Mucosa of descending colon (tissue), 3 donors: ENCODE measurements around the gene MRPS12. TPM values are rescaled to one million over a fixed set of nuclear protein-coding genes. Genes with fewer than 3 reads are reported as not detected.

Experiments used
- ATAC-seq: fragments of 200-7000 bp; cut with Tn5 transposase; one replicate; pipeline ENCODE4 v1.9.1; 2020; ENCODE audit warnings: mild to moderate bottlenecking, moderate library complexity
- DNase-seq, 3 donors: peaks; one replicate each; pipeline ENCODE4 v3.0.0-alpha.2; 2020
- H3K36me3 ChIP-seq: fragments of 200-600 bp; one replicate; pipeline ENCODE4 v1.8.0; 2021; ENCODE audit warnings: low read depth, mild to moderate bottlenecking
- H3K4me1 ChIP-seq: fragments of 200-600 bp; one replicate; pipeline ENCODE4 v1.8.0; 2021; ENCODE audit warnings: low read depth, mild to moderate bottlenecking
- H3K4me3 ChIP-seq: fragments of 200-600 bp; one replicate; pipeline ENCODE4 v1.8.0; 2021; ENCODE audit warnings: mild to moderate bottlenecking
- H3K9me3 ChIP-seq: fragments of 200-600 bp; one replicate; pipeline ENCODE4 v1.8.0; 2021; ENCODE audit warnings: mild to moderate bottlenecking
- CTCF ChIP-seq: fragments of 200-600 bp; IDR thresholded peaks from one replicate; pipeline ENCODE4 v1.8.0; 2022; ENCODE audit warnings: antibody characterized with exemption, mild to moderate bottlenecking
- intact Hi-C, 2 donors: fragments of 100-400 bp; cut with DNase I in 1 of 2; cut with micrococcal nuclease in 1 of 2; formaldehyde crosslinking; loops; one replicate each; pipeline versions ENCODE4 v1.11.0 to v1.11.1; 2022; cut with DNase I, micrococcal nuclease
- total RNA-seq, 3 donors: library from RNA; stranded (reverse); fragmentation: NEBNext Ultra II Directional in 2 of 3; extraction: Animal tissue kit (Norgen Biotek cat#: 25700) in 2 of 3; gene quantifications; one replicate each; pipeline versions ENCODE4 v1.2.1 to v1.2.4, GENCODE V29; 2021 to 2023
- donor health status: DM: no; HTN: no; CAD: no; lungs with moderate emphysema.
- donor health status: DM: no; HTN: no; CAD: no.
- donor health status: DM: no; HTN: yes; CAD: no.

The MRPS12 gene
- total RNA-seq, 3 donors from 2014 or later = 28.0 to 43.3 (median 41.2) TPM

- H3K9me3 ChIP-seq = no peaks in the 10 kb centered on the region
- no peak overlapping the region for H3K4me3 ChIP-seq
- no peaks in the 10 kb centered on the region for H3K36me3 ChIP-seq
- ATAC-seq = no peak
- TF ChIP-seq CTCF = no peak
- peaks cover 5% of the 10 kb centered on the region for H3K4me1 ChIP-seq
- DNase-seq = no peak
- intact Hi-C loops = no loop called here
Observed at GRCh38 chr19:38945562-38946228, 15.0 kb downstream of the MRPS12 start.

GRCh38 chr19:38946229-38947010 lies 15.7 kb downstream of the MRPS12 start:
- peak; percentile 31 for ATAC-seq
- no peak for DNase-seq
- intact Hi-C loops = no loop called here
- H3K9me3 ChIP-seq = no peaks in the 10 kb centered on the region
- H3K4me1 ChIP-seq = peaks cover 5% of the 10 kb centered on the region
- TF ChIP-seq CTCF = no peak
- H3K36me3 ChIP-seq = no peaks in the 10 kb centered on the region
- no peak overlapping the region for H3K4me3 ChIP-seq

- peak; percentile 79 to 86 (median 85) for DNase-seq
- intact Hi-C loops = no loop called here
Observed at GRCh38 chr19:38949580-38950367, 19.0 kb downstream of the MRPS12 start.

GRCh38 chr19:38951187-38951586 lies 20.4 kb downstream of the MRPS12 start:
- peaks cover 5% of the 10 kb centered on the region for H3K4me1 ChIP-seq
- DNase-seq = no peak
- no peak for TF ChIP-seq CTCF
- intact Hi-C loops = no loop called here
- no peak overlapping the region for H3K4me3 ChIP-seq
- H3K9me3 ChIP-seq = no peaks in the 10 kb centered on the region
- H3K36me3 ChIP-seq = no peaks in the 10 kb centered on the region
- ATAC-seq = no peak

More at GRCh38 chr19:38949580-38950367, 19.0 kb downstream of the MRPS12 start:
- Histone ChIP-seq H3K9me3 (no peaks in the 10 kb centered on the region), H3K36me3 (no peaks in the 10 kb centered on the region), H3K4me3 (no peak overlapping the region), H3K4me1 (peaks cover 5% of the 10 kb centered on the region)
- peak; percentile 91 for ATAC-seq
- no peak for TF ChIP-seq CTCF

- no peak for TF ChIP-seq CTCF
- no peak overlapping the region for H3K4me3 ChIP-seq
- DNase-seq (peak in 1 of 3 donors; percentile 65), ATAC-seq (peak; percentile 74)
- peaks cover 5% of the 10 kb centered on the region for H3K4me1 ChIP-seq
- H3K36me3 ChIP-seq = no peaks in the 10 kb centered on the region
- intact Hi-C loops = no loop called here
- no peaks in the 10 kb centered on the region for H3K9me3 ChIP-seq
Observed at GRCh38 chr19:38952395-38953165, 21.8 kb downstream of the MRPS12 start.
